Measurements from ENCODE around the gene CC2D2B. TPM values are rescaled to one million over a fixed set of nuclear protein-coding genes. Genes with fewer than 3 reads are reported as not detected.
A peak's percentile ranks its signal among the peaks of the same experiment; 100 is the strongest.

Gene CC2D2B
- total RNA-seq, 2 experiments from 2014 or later: 0.31 TPM; not detected in 1

DNA sequence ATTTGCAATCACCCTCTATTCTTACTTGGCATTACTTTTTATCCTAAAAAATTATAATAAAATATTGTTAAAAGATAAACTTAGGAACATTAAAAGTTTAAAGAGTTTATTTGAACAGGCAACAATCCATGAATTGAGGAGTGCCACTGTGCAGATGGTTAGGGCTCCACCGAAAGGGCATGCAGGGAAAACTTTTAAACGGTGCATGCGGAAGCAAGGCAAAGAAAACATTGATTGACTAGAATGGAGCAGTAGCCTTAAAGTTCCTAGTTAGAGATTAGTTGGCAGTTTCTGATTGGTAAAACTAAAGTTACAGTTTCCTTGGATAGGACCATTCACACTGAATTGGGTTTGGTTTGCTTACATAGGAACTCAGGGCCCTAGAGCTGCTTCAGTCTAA, 17.3 kb downstream of the CC2D2B start:
- POLR2A ChIA-PET: no interaction called here
- ATAC-seq (no peak), DNase-seq (no peak)
- Mint-ChIP-seq H3K9me3 (no peaks in the 10 kb centered on the region), H3K27me3 (no peaks in the 10 kb centered on the region), H3K27ac (no peak overlapping the region), H3K36me3 (ENCODE audit: low read depth) (no peaks in the 10 kb centered on the region), H3K4me1 (ENCODE audit: low read depth) (no peaks in the 10 kb centered on the region), H3K4me3 (no peak overlapping the region)
- TF ChIP-seq CTCF (IDR thresholded peaks at IDR 0.05): no peak
- CTCF ChIA-PET: interaction anchor here (0.8 kb wide), 1 partner anchor 15 kb away, joined by 3 read pairs; no protein-coding TSS in a partner anchor
- intact Hi-C loops (cut with micrococcal nuclease): no loop called here

- H3K27ac Mint-ChIP-seq: no peak overlapping the region
- CTCF ChIA-PET: no interaction called here
- DNase-seq (no peak), ATAC-seq (no peak)
- no peaks in the 10 kb centered on the region for H3K4me1 Mint-ChIP-seq (ENCODE audit: low read depth)
- intact Hi-C loops (cut with micrococcal nuclease): no loop called here
- peaks cover 7% of the 10 kb centered on the region for H3K9me3 Mint-ChIP-seq
- no peaks in the 10 kb centered on the region for H3K36me3 Mint-ChIP-seq (ENCODE audit: low read depth)
- POLR2A ChIA-PET: no interaction called here
- no peak overlapping the region for H3K4me3 Mint-ChIP-seq
- H3K27me3 Mint-ChIP-seq: peaks cover 4% of the 10 kb centered on the region
- TF ChIP-seq CTCF (IDR thresholded peaks at IDR 0.05): no peak
Observed at GRCh38 chr10:95935429-95935828, 27.7 kb downstream of the CC2D2B start.

DNA sequence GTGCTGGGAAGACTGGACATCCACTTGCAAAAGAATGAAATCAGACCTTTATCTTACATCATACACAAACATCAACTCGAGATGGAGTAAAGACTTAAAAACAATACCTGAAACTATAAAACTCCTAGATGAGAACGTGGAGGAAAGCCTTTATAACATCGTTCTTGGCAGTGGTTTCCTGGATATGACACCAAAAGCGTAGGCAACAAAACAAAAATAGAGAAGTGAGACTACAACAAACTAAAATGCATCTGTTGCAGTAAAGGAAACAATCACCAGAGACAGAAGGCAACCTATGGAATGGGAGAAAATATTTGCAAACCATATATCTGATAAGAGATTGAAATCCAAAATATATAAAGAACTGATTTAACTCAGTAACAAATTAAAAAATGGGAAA, 33.3 kb downstream of the CC2D2B start:
- no peaks in the 10 kb centered on the region for H3K36me3 Mint-ChIP-seq (ENCODE audit: low read depth)
- no peak for TF ChIP-seq CTCF (IDR thresholded peaks at IDR 0.05)
- peaks cover 10% of the 10 kb centered on the region for H3K9me3 Mint-ChIP-seq

GRCh38 chr10:95963202-95963990, 55.6 kb downstream of the CC2D2B start:
- Mint-ChIP-seq H3K4me3 (no peak overlapping the region), H3K27me3 (no peaks in the 10 kb centered on the region), H3K27ac (peak overlapping the region; percentile 66), H3K4me1 (ENCODE audit: low read depth) (peaks cover 17% of the 10 kb centered on the region), H3K9me3 (peaks cover 8% of the 10 kb centered on the region), H3K36me3 (ENCODE audit: low read depth) (peaks cover 5% of the 10 kb centered on the region)
- ATAC-seq (peak; percentile 62), DNase-seq (no peak)
- ChIA-PET POLR2A (no interaction called here), CTCF (interaction anchor here (1.3 to 1.4 kb wide), 3 partner anchors 54 to 270 kb away, joined by 3 to 4 read pairs (median 4); partner anchors contain the start of gene TCTN3)
- intact Hi-C loops (cut with micrococcal nuclease): no loop called here
- no peak for TF ChIP-seq CTCF (IDR thresholded peaks at IDR 0.05)

More for the DNA sequence above, 33.3 kb downstream of the CC2D2B start:
- no peaks in the 10 kb centered on the region for H3K4me1 Mint-ChIP-seq (ENCODE audit: low read depth)
- H3K27ac Mint-ChIP-seq: no peak overlapping the region
- no peaks in the 10 kb centered on the region for H3K27me3 Mint-ChIP-seq
- no peak for ATAC-seq
- intact Hi-C loops (cut with micrococcal nuclease): no loop called here
- POLR2A ChIA-PET: interaction anchor here (0.7 kb wide), 1 partner anchor 1730 kb away, joined by 4 read pairs; no protein-coding TSS in a partner anchor
- no peak for DNase-seq
- H3K4me3 Mint-ChIP-seq: no peak overlapping the region
- CTCF ChIA-PET: no interaction called here

- Mint-ChIP-seq H3K27ac (peak overlapping the region; percentile 66), H3K36me3 (ENCODE audit: low read depth) (peaks cover 3% of the 10 kb centered on the region), H3K9me3 (peaks cover 4% of the 10 kb centered on the region), H3K27me3 (no peaks in the 10 kb centered on the region), H3K4me3 (no peak overlapping the region), H3K4me1 (ENCODE audit: low read depth) (peaks cover 17% of the 10 kb centered on the region)
- intact Hi-C loops (cut with micrococcal nuclease): no loop called here
- ChIA-PET CTCF (interaction anchor here (1.3 to 1.4 kb wide), 3 partner anchors 53 to 270 kb away, joined by 3 to 4 read pairs (median 4); partner anchors contain the start of gene TCTN3), POLR2A (no interaction called here)
- DNase-seq (no peak), ATAC-seq (peak; percentile 20)
- no peak for TF ChIP-seq CTCF (IDR thresholded peaks at IDR 0.05)
Observed at GRCh38 chr10:95963991-95964389, 56.2 kb downstream of the CC2D2B start.

Measured in activated CD8-positive, alpha-beta T cell treated with anti-CD3 and anti-CD28 coated beads for 36 hours (primary cell).